ENCODE measurements around the gene ALKAL2. TPM values are rescaled to one million over a fixed set of nuclear protein-coding genes. Genes with fewer than 3 reads are reported as not detected.

The ALKAL2 gene
- total and polyA plus RNA-seq, 2 donors (not counting 1 experiment from before 2014, with no cell fraction given): 0.17 to 0.58 TPM

GRCh38 chr2:322326-322725, 34.4 kb upstream of the ALKAL2 start:
- TF ChIP-seq CTCF (conservative IDR thresholded peaks at IDR 0.05 in 1 of 2, IDR thresholded peaks at IDR 0.05 in 1 of 2; ENCODE audit: low read depth in 1 of 2, low read length in 2 of 2) (no peak), EZH2 (IDR thresholded peaks at IDR 0.05; ENCODE audit: low read length, missing control alignments) (no peak)
- Histone ChIP-seq H2AFZ (ENCODE audit: low read length) (no peak overlapping the region), H3K27me3 (ENCODE audit: control insufficient read depth, insufficient read depth, low read length) (no peaks in the 10 kb centered on the region), H3K9me3 (ENCODE audit: control insufficient read depth, insufficient read depth, low read depth, low read length) (no peaks in the 10 kb centered on the region), H3K4me3 (replicated peaks in 1 of 4; ENCODE audit: control extremely low read depth in 1 of 4, insufficient read depth in 1 of 4, low read depth in 3 of 4, low read length in 4 of 4) (no peak overlapping the region), H3K79me2 (ENCODE audit: control insufficient read depth, insufficient read depth, low read length) (no peaks in the 10 kb centered on the region), H3K4me1 (ENCODE audit: control insufficient read depth, extremely low read depth, insufficient read depth, low read length) (no peaks in the 10 kb centered on the region), H3K27ac (ENCODE audit: insufficient read depth, low read length) (no peak overlapping the region), H4K20me1 (ENCODE audit: control insufficient read depth, extremely low read depth, insufficient read depth, low read length) (no peaks in the 10 kb centered on the region), H3K9ac (ENCODE audit: insufficient read depth, low read length) (no peak overlapping the region), H3K4me2 (ENCODE audit: extremely low read depth, insufficient read depth, low read length) (no peak overlapping the region), H3K36me3 (ENCODE audit: control insufficient read depth, insufficient read depth, low read length) (no peaks in the 10 kb centered on the region)
- no peak for DNase-seq (ENCODE audit: low read depth in 2 of 2)

GRCh38 chr2:320561-320960, 32.7 kb upstream of the ALKAL2 start:
- Histone ChIP-seq H2AFZ (ENCODE audit: low read length) (no peak overlapping the region), H3K27me3 (ENCODE audit: control insufficient read depth, insufficient read depth, low read length) (no peaks in the 10 kb centered on the region), H3K4me1 (ENCODE audit: control insufficient read depth, extremely low read depth, insufficient read depth, low read length) (no peaks in the 10 kb centered on the region), H3K79me2 (ENCODE audit: control insufficient read depth, insufficient read depth, low read length) (no peaks in the 10 kb centered on the region), H3K4me3 (replicated peaks in 1 of 4; ENCODE audit: control extremely low read depth in 1 of 4, insufficient read depth in 1 of 4, low read depth in 3 of 4, low read length in 4 of 4) (no peak overlapping the region), H3K36me3 (ENCODE audit: control insufficient read depth, insufficient read depth, low read length) (no peaks in the 10 kb centered on the region), H3K27ac (ENCODE audit: insufficient read depth, low read length) (no peak overlapping the region), H3K9me3 (ENCODE audit: control insufficient read depth, insufficient read depth, low read depth, low read length) (no peaks in the 10 kb centered on the region), H3K9ac (ENCODE audit: insufficient read depth, low read length) (no peak overlapping the region), H3K4me2 (ENCODE audit: extremely low read depth, insufficient read depth, low read length) (no peak overlapping the region), H4K20me1 (ENCODE audit: control insufficient read depth, extremely low read depth, insufficient read depth, low read length) (no peaks in the 10 kb centered on the region)
- no peak for DNase-seq (ENCODE audit: low read depth in 2 of 2)
- TF ChIP-seq CTCF (conservative IDR thresholded peaks at IDR 0.05 in 1 of 2, IDR thresholded peaks at IDR 0.05 in 1 of 2; ENCODE audit: low read depth in 1 of 2, low read length in 2 of 2) (no peak), EZH2 (IDR thresholded peaks at IDR 0.05; ENCODE audit: low read length, missing control alignments) (no peak)

GRCh38 chr2:319059-319600, 31.2 kb upstream of the ALKAL2 start:
- Histone ChIP-seq H3K9ac (ENCODE audit: insufficient read depth, low read length) (no peak overlapping the region), H3K27me3 (ENCODE audit: control insufficient read depth, insufficient read depth, low read length) (no peaks in the 10 kb centered on the region), H3K4me2 (ENCODE audit: extremely low read depth, insufficient read depth, low read length) (no peak overlapping the region), H3K79me2 (ENCODE audit: control insufficient read depth, insufficient read depth, low read length) (no peaks in the 10 kb centered on the region), H3K4me3 (replicated peaks in 1 of 4; ENCODE audit: control extremely low read depth in 1 of 4, insufficient read depth in 1 of 4, low read depth in 3 of 4, low read length in 4 of 4) (no peak overlapping the region), H3K27ac (ENCODE audit: insufficient read depth, low read length) (no peak overlapping the region), H3K4me1 (ENCODE audit: control insufficient read depth, extremely low read depth, insufficient read depth, low read length) (no peaks in the 10 kb centered on the region), H2AFZ (ENCODE audit: low read length) (no peak overlapping the region), H4K20me1 (ENCODE audit: control insufficient read depth, extremely low read depth, insufficient read depth, low read length) (no peaks in the 10 kb centered on the region), H3K9me3 (ENCODE audit: control insufficient read depth, insufficient read depth, low read depth, low read length) (no peaks in the 10 kb centered on the region), H3K36me3 (ENCODE audit: control insufficient read depth, insufficient read depth, low read length) (no peaks in the 10 kb centered on the region)
- no peak for TF ChIP-seq EZH2 (IDR thresholded peaks at IDR 0.05; ENCODE audit: low read length, missing control alignments)
- no peak for TF ChIP-seq CTCF (conservative IDR thresholded peaks at IDR 0.05 in 1 of 2, IDR thresholded peaks at IDR 0.05 in 1 of 2; ENCODE audit: low read depth in 1 of 2, low read length in 2 of 2)
- no peak for DNase-seq (ENCODE audit: low read depth in 2 of 2)
